ENCODE results near the gene DHFR.
"Not testable (repeated sequence)": the region's sequence is repeated elsewhere in the genome, so short reads cannot be mapped to it uniquely, and the experiment has no call there.

DHFR gene

GRCh38 chr5:80588858-80589540 is 65.8 kb downstream of the DHFR start:
- in situ Hi-C loops (cut with MboI; ENCODE audit: low sequenced_read_pairs, unreplicated experiment) = no loop called here
- DNase-seq (ENCODE audit: low spot score) = no peak
- no peak for TF ChIP-seq CTCF (IDR thresholded peaks at IDR 0.05; ENCODE audit: borderline replicate concordance, control extremely low read depth, extremely low read depth, insufficient read depth, missing control alignments)

- in situ Hi-C loops (cut with MboI; ENCODE audit: low sequenced_read_pairs, unreplicated experiment) = no loop called here
- no peak for DNase-seq (ENCODE audit: low spot score)
- no peak for TF ChIP-seq CTCF (IDR thresholded peaks at IDR 0.05; ENCODE audit: borderline replicate concordance, control extremely low read depth, extremely low read depth, insufficient read depth, missing control alignments)
These were observed 70.0 kb downstream of the DHFR start for GRCh38 chr5:80584770-80585169.

- in situ Hi-C loops (cut with MboI; ENCODE audit: low sequenced_read_pairs, unreplicated experiment); DNase-seq (ENCODE audit: low spot score): not testable (repeated sequence)
These were observed 74.5 kb downstream of the DHFR start for GRCh38 chr5:80580291-80580690.

GRCh38 chr5:80579050-80579449 is 75.7 kb downstream of the DHFR start:
- no peak for TF ChIP-seq CTCF (IDR thresholded peaks at IDR 0.05; ENCODE audit: borderline replicate concordance, control extremely low read depth, extremely low read depth, insufficient read depth, missing control alignments)
- in situ Hi-C loops (cut with MboI; ENCODE audit: low sequenced_read_pairs, unreplicated experiment) = no loop called here
- DNase-seq (ENCODE audit: low spot score) = no peak

GRCh38 chr5:80577707-80578106 is 77.1 kb downstream of the DHFR start:
- no peak for TF ChIP-seq CTCF (IDR thresholded peaks at IDR 0.05; ENCODE audit: borderline replicate concordance, control extremely low read depth, extremely low read depth, insufficient read depth, missing control alignments)
- in situ Hi-C loops (cut with MboI; ENCODE audit: low sequenced_read_pairs, unreplicated experiment) = no loop called here

GRCh38 chr5:80576383-80576782 is 78.4 kb downstream of the DHFR start:
- in situ Hi-C loops (cut with MboI; ENCODE audit: low sequenced_read_pairs, unreplicated experiment) = no loop called here
- no peak for DNase-seq (ENCODE audit: low spot score)
- TF ChIP-seq CTCF (IDR thresholded peaks at IDR 0.05; ENCODE audit: borderline replicate concordance, control extremely low read depth, extremely low read depth, insufficient read depth, missing control alignments) = no peak

More at GRCh38 chr5:80577707-80578106, 77.1 kb downstream of the DHFR start:
- no peak for DNase-seq (ENCODE audit: low spot score)

Data from GM13976 (cell line).